Heart left ventricle (tissue), 16 donors: Measurements from ENCODE around the gene PRR5. TPM values are rescaled to one million over a fixed set of nuclear protein-coding genes. Genes with fewer than 3 reads are reported as not detected.

Experiments
- ATAC-seq, 4 donors: fragments of 200-7000 bp; cut with Tn5 transposase; one replicate each; pipeline ENCODE4 v1.9.1; 2020 to 2022; ENCODE audit warnings: moderate library complexity in 4 of 4, mild to moderate bottlenecking in 3 of 4, moderate number of reproducible peaks in 1 of 4
- DNase-seq, 5 donors: peaks; one replicate each; pipeline ENCODE4 v3.0.0-alpha.2; 2020
- H3K27ac ChIP-seq, 12 donors: fragments of 200-600 bp; sonication (generic) in 4 of 12; one replicate each; pipeline versions ENCODE4 v1.5.0 to v1.8.0; 2016 to 2022; ENCODE audit warnings: mild to moderate bottlenecking in 2 of 12
- H3K27me3 ChIP-seq, 9 donors: fragments of 200-600 bp; sonication (generic) in 2 of 9; one replicate each; pipeline versions ENCODE4 v1.5.1 to v1.8.0; 2016 to 2022; ENCODE audit warnings: mild to moderate bottlenecking in 3 of 9
- H3K36me3 ChIP-seq, 9 donors: fragments of 200-600 bp; sonication (generic) in 2 of 9; one replicate each; pipeline versions ENCODE4 v1.5.0 to v1.8.0; 2018 to 2022; ENCODE audit warnings: mild to moderate bottlenecking in 2 of 9
- H3K4me1 ChIP-seq, 12 donors: fragments of 200-600 bp; sonication (generic) in 4 of 12; one replicate each; pipeline versions ENCODE4 v1.5.0 to v1.8.0; 2016 to 2022; ENCODE audit warnings: mild to moderate bottlenecking in 3 of 12
- H3K4me3 ChIP-seq, 12 donors: fragments of 200-600 bp; sonication (generic) in 4 of 12; one replicate each; pipeline versions ENCODE4 v1.5.0 to v1.8.0; 2017 to 2022; ENCODE audit warnings: mild to moderate bottlenecking in 9 of 12, moderate library complexity in 4 of 12
- H3K9me3 ChIP-seq, 12 donors: fragments of 200-600 bp; sonication (generic) in 4 of 12; one replicate each; pipeline versions ENCODE4 v1.5.0 to v1.8.0; 2016 to 2022; ENCODE audit warnings: mild to moderate bottlenecking in 1 of 12
- POLR2A ChIP-seq, 2 donors: fragments of 450-650 bp; IDR thresholded peaks; one replicate each; pipeline ENCODE4 v1.6.1; 2017; ENCODE audit warnings: antibody characterized with exemption in 2 of 2, mild to moderate bottlenecking in 2 of 2, moderate library complexity in 2 of 2
- WGBS, 4 donors: extraction: QIAGEN DNeasy Blood & Tissue Kit in 2 of 4; methylation state at CpG; one replicate each; pipeline versions ENCODE4 v1.1.5 to v1.1.7; 2013 to 2018; 5-methylcytosine and 5-hydroxymethylcytosine counted together
- intact Hi-C, 10 donors: fragments of 100-400 bp; cut with DNase I; formaldehyde crosslinking; loops; one replicate each; pipeline versions ENCODE4 v1.11.1 to v1.14.2; 2022
- polyA plus RNA-seq, 2 donors: library from polyadenylated mRNA; stranded (reverse); fragments of 200-250 nt; gene quantifications; one replicate each; pipeline ENCODE4 v1.2.3, GENCODE V29; 2013
- total RNA-seq, 9 donors: library from RNA; depleted of rRNA in 2 of 9; stranded (reverse); fragments of >200 nt in 2 of 9; fragmentation: NEBNext Ultra II Directional in 3 of 9; extraction: Animal tissue kit (Norgen Biotek cat#: 25700) in 3 of 9; gene quantifications; one replicate each; pipeline versions ENCODE4 v1.1.0 to v1.2.4, GENCODE V29; 2016 to 2023
- TF ChIP-seq, protein P1 (sequence below), 12 donors: fragments of 200-600 bp; sonication (generic) in 4 of 12; IDR thresholded peaks; one replicate each; pipeline versions ENCODE4 v1.5.0 to v1.8.0; 2018 to 2022; ENCODE audit warnings: antibody characterized with exemption in 12 of 12, mild to moderate bottlenecking in 5 of 12
- donor health status: ischemic (EF 13 %, LVEDD 7.1; RV severe dilation, severe dysfunction).
- donor health status: healthy with polysubstance abuse.
- donor health status: DM: no; HTN: yes; CAD: no.
- donor health status: DM: no; HTN: no; CAD: no.
- donor health status: ischemic (EF 25% LVEDD 6.9; RV normal size, moderate dysfunction).
- donor health status: ischemic (EF 25% LVEDD 5.7; RV mildly dilated, moderate dysfunction).
- donor health status: healthy.
- donor health status: DM: yes; HTN: yes; CAD: no.
- donor health status: ischemic (EF 35%, LVEDD 5.7; RV mildly dilated, moderate dysfunction).
- donor health status: nonischemic (EF 11% LVEDD 7.7; RV severe dilation, severe dysfunction).
- donor health status: DM: yes; HTN: yes; CAD: no.
- donor health status: PGD.
- donor health status: ischemic (EF 29% LVEDD 5.4; RV normal size, mild dysfunction).
- donor health status: nonischemic (EF 23%, LVEDD 6.1; RV moderate dilation, normal function).

PRR5 gene
- total and polyA plus RNA-seq, 11 donors = 1.6 to 9.5 (median 2.2) TPM

DNA sequence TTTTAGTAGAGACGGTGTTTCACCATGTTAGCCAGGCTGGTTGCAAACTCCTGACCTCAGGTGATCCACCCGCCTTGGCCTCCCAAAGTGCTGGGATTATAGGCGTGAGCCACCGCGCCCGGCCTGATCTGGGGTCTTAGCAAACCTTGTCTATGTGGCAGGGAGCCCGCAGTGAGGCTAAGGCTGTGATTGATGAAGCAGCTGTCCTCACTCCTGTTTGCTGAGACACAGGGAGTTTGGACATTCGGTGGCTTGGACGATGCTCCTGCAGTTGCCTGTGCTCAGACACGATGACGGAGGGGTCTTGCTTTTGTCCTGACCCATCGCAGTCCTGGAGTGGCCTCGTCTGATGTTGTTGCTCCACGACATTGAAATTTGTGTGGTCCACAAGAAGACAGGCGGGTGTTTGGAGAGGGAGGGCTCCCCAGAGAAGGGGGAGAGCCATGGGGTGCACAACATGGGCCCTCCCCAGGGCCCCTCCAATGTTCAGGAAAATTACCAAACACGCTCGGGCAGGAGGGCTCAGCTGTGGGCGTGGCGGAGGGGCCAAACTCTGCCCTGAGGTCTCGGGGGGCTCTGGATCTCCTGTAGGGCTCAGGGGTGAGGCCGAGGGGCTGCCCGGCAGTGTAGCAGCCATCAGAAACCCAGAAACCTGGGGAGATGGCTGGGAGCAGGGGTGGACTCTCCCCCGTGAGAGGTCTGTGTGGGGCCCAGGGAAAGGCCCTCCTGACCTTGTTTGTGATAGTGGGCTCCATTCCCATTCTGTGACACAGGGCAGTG is 41.8 kb upstream of the PRR5 start:
- peaks cover 0 to 38% (median 25%) of the 10 kb centered on the region in 12 donors for H3K4me1 ChIP-seq
- H3K4me3 ChIP-seq = no peak overlapping the region
- no peak overlapping the region for H3K27ac ChIP-seq
- intact Hi-C loops = no loop called here
- H3K27me3 ChIP-seq = peaks cover 0 to 5% (median 0%) of the 10 kb centered on the region in 9 donors
- no peaks in the 10 kb centered on the region for H3K9me3 ChIP-seq
- ATAC-seq (no peak), DNase-seq (peak in 1 of 5 donors; percentile 15)
- TF ChIP-seq, protein P1, sequence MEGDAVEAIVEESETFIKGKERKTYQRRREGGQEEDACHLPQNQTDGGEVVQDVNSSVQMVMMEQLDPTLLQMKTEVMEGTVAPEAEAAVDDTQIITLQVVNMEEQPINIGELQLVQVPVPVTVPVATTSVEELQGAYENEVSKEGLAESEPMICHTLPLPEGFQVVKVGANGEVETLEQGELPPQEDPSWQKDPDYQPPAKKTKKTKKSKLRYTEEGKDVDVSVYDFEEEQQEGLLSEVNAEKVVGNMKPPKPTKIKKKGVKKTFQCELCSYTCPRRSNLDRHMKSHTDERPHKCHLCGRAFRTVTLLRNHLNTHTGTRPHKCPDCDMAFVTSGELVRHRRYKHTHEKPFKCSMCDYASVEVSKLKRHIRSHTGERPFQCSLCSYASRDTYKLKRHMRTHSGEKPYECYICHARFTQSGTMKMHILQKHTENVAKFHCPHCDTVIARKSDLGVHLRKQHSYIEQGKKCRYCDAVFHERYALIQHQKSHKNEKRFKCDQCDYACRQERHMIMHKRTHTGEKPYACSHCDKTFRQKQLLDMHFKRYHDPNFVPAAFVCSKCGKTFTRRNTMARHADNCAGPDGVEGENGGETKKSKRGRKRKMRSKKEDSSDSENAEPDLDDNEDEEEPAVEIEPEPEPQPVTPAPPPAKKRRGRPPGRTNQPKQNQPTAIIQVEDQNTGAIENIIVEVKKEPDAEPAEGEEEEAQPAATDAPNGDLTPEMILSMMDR (IDR thresholded peaks at IDR 0.05) = no peak
- no peak for TF ChIP-seq POLR2A (IDR thresholded peaks at IDR 0.05)
- WGBS, 4 donors = 86 to 90% (median 89%) methylated on average over 15 to 23 of the region's 23 CpGs
- H3K36me3 ChIP-seq = no peaks in the 10 kb centered on the region

DNA sequence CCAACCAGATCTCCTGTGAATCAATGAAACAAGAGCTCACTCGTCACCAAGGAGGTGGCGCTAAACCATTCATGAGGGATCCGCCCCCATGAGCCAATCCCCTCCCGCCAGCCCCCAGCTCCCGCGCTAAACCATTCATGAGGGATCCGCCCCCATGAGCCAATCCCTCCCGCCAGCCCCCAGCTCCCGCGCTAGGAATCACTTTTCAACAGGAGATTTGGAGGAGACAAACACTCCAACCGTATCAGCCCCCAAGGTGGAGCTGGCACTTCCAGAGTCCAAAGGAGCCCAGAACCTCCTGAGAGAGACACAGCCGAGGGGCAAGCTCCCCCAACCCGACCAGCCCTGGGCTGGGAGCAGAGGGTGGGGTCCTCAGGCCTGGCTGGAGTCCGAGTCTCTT is 40.9 kb upstream of the PRR5 start:
- Histone ChIP-seq H3K4me3 (no peak overlapping the region), H3K9me3 (no peaks in the 10 kb centered on the region), H3K27ac (no peak overlapping the region), H3K36me3 (no peaks in the 10 kb centered on the region), H3K27me3 (peaks cover 0 to 5% (median 0%) of the 10 kb centered on the region in 9 donors), H3K4me1 (peaks cover 0 to 45% (median 25%) of the 10 kb centered on the region in 12 donors)
- TF ChIP-seq, protein P1 (IDR thresholded peaks at IDR 0.05) = no peak
- TF ChIP-seq POLR2A (IDR thresholded peaks at IDR 0.05) = no peak
- intact Hi-C loops = no loop called here
- WGBS, 4 donors = 43 to 81% (median 72%) methylated on average over 7 to 14 of the region's 14 CpGs
- no peak for ATAC-seq
- DNase-seq = peak in 1 of 5 donors; percentile 18

DNA sequence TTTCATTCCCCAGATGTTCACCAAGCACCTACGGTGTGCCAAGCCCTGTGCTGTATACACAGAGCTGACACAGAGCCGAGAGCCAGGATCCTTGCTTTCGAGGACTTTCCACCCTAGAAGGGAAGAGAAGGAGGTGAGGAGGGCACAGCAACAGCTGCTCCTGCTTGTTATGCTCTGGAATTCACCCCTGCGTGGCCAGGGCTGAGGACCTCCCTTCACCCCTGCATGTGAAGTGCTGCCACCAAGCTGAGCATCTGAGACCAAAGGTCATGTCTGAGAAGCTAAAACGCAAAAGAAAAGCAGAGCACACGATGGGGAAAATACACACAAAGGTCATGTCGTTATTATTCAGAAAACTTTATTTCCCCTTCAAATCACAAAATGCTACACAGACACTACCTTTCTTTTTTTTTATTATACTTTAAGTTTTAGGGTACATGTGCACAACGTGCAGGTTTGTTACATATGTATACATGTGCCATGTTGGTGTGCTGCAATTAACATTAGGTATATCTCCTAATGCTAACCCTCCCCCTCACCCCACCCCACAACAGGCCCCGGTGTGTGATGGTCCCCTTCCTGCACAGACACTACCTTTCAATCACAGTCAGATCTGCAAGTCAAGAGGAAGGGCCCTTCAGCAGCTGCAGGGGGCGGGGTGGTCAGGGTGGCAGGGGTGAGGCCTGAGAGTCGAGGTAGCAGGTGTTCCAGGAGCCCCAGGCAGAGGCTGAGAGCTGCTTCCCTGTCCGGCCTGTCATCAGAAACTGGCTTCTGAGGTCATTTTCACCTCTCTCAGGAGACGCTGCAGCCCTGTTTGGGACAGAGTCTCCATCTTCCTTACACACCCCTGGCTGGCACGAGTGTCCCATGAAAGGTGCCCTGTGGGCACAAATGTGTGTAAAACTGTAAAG is 40.1 kb upstream of the PRR5 start:
- 80 to 86% (median 82%) methylated on average over 14 of the region's 14 CpGs for WGBS, 4 donors
- H3K4me3 ChIP-seq = no peak overlapping the region
- H3K36me3 ChIP-seq = no peaks in the 10 kb centered on the region
- H3K4me1 ChIP-seq = peaks cover 0 to 52% (median 25%) of the 10 kb centered on the region in 12 donors
- intact Hi-C loops = no loop called here
- H3K9me3 ChIP-seq = no peaks in the 10 kb centered on the region
- DNase-seq (peak in 1 of 5 donors; percentile 13), ATAC-seq (no peak)
- H3K27me3 ChIP-seq = peaks cover 0 to 5% (median 0%) of the 10 kb centered on the region in 9 donors
- H3K27ac ChIP-seq = no peak overlapping the region
- TF ChIP-seq, protein P1 (IDR thresholded peaks at IDR 0.05) = no peak
- TF ChIP-seq POLR2A (IDR thresholded peaks at IDR 0.05) = no peak
